T-cell (primary cell): ENCODE results near the gene FATE1. TPM values are rescaled to one million over a fixed set of nuclear protein-coding genes. Genes with fewer than 3 reads are reported as not detected.

Experiments
- ATAC-seq, 4 experiments: fragments of 200-7000 bp in 3 of 4; fragments of 150-1000 bp in 1 of 4; cut with Tn5 transposase; replicated peaks in 1 of 4; 1 replicate in 3 of 4; 2 replicates in 1 of 4; pipeline ENCODE4 v1.10.0; 2021; ENCODE audit warnings: moderate library complexity in 3 of 4, mild to moderate bottlenecking in 2 of 4, moderate number of reproducible peaks in 1 of 4
- CTCF ChIA-PET, 2 donors: fragments of 300-600 bp; sonication (Branson Sonifier 250); formaldehyde crosslinking; loops; one replicate each; lab custom pipeline; 2022; ENCODE audit warnings: antibody characterized with exemption in 2 of 2; lab: Charles Lee
- POLR2A ChIA-PET, 2 donors: fragments of 300-600 bp; sonication (Branson Sonifier 250); formaldehyde crosslinking; loops; one replicate each; lab custom pipeline; 2022; ENCODE audit warnings: antibody characterized with exemption in 2 of 2; lab: Charles Lee
- DNase-seq, 35 experiments: peaks; one replicate each; pipeline versions ENCODE4 v3.0.0 to v3.0.0-alpha.2; 2013 to 2023
- H3K27ac ChIP-seq: one replicate; pipeline ENCODE4 v1.5.1; 2013; ENCODE audit warnings: low read length
- H3K27me3 ChIP-seq, 2 experiments: replicated peaks in 1 of 2; 1 replicate in 1 of 2; 2 replicates in 1 of 2; pipeline versions ENCODE4 v1.6.1 to v1.7.0; 2013; ENCODE audit warnings: low read length in 1 of 2, mixed read lengths in 1 of 2; ENCODE audit not compliant: control insufficient read depth in 2 of 2, insufficient read depth in 2 of 2; ENCODE audit errors: extremely low read depth in 1 of 2
- H3K36me3 ChIP-seq, 2 donors: 1 replicate in 1 of 2; 2 replicates in 1 of 2; pipeline versions ENCODE4 v1.6.1 to v1.7.0; 2013; ENCODE audit warnings: low read length in 1 of 2; ENCODE audit not compliant: control insufficient read depth in 2 of 2, insufficient read depth in 1 of 2; ENCODE audit errors: extremely low read depth in 1 of 2
- H3K4me1 ChIP-seq, 2 experiments: 1 replicate in 1 of 2; 2 replicates in 1 of 2; pipeline versions ENCODE4 v1.6.1 to v1.7.0; 2013; ENCODE audit warnings: low read length in 2 of 2, mixed read lengths in 1 of 2; ENCODE audit not compliant: insufficient read depth in 2 of 2, control insufficient read depth in 1 of 2; ENCODE audit errors: extremely low read depth in 1 of 2
- H3K4me3 ChIP-seq, 2 donors: 1 replicate in 1 of 2; 2 replicates in 1 of 2; pipeline versions ENCODE4 v1.5.1 to v1.7.0; 2013; ENCODE audit warnings: mild to moderate bottlenecking in 2 of 2, low read length in 1 of 2, moderate library complexity in 1 of 2; ENCODE audit not compliant: control insufficient read depth in 1 of 2; ENCODE audit errors: extremely low read depth in 1 of 2
- H3K9me3 ChIP-seq: 2 replicates; pipeline ENCODE4 v1.7.0; 2013
- H3K27ac Mint-ChIP-seq, 2 donors: one replicate each; pipeline ENCODE4 v1.8.0; 2020 to 2021; ENCODE audit warnings: mild to moderate bottlenecking in 2 of 2, mixed read lengths in 2 of 2
- H3K27me3 Mint-ChIP-seq, 2 donors: one replicate each; pipeline ENCODE4 v1.8.0; 2021 to 2022; ENCODE audit warnings: mixed read lengths in 2 of 2
- H3K36me3 Mint-ChIP-seq: one replicate; pipeline ENCODE4 v1.8.0; 2021; ENCODE audit warnings: mixed read lengths
- H3K4me1 Mint-ChIP-seq, 3 donors: one replicate each; pipeline ENCODE4 v1.8.0; 2020 to 2022; ENCODE audit warnings: mixed read lengths in 3 of 3, mild to moderate bottlenecking in 1 of 3
- H3K4me3 Mint-ChIP-seq, 3 donors: one replicate each; pipeline ENCODE4 v1.8.0; 2020 to 2022; ENCODE audit warnings: mild to moderate bottlenecking in 3 of 3, mixed read lengths in 3 of 3, moderate library complexity in 3 of 3
- H3K9me3 Mint-ChIP-seq, 3 donors: one replicate each; pipeline ENCODE4 v1.8.0; 2020 to 2022; ENCODE audit warnings: mixed read lengths in 3 of 3
- WGBS: methylation state at CpG from one replicate; pipeline ENCODE4 v1.1.5; 2013; ENCODE audit warnings: missing lambda C conversion rate; ENCODE audit not compliant: insufficient coverage; 5-methylcytosine and 5-hydroxymethylcytosine counted together
- total RNA-seq, 35 experiments: library from RNA in 6 of 35; stranded (reverse) in 6 of 35; fragments of 120-200 nt in 1 of 35; gene quantifications; one replicate each; pipeline versions ENCODE4 v1.2.1 to v1.2.4 and lab custom pipeline; 2013 to 2026

FATE1 gene
- total RNA-seq, 5 donors from 2014 or later (not counting 1 experiment from before 2014, with no cell fraction given), result not detected

DNA sequence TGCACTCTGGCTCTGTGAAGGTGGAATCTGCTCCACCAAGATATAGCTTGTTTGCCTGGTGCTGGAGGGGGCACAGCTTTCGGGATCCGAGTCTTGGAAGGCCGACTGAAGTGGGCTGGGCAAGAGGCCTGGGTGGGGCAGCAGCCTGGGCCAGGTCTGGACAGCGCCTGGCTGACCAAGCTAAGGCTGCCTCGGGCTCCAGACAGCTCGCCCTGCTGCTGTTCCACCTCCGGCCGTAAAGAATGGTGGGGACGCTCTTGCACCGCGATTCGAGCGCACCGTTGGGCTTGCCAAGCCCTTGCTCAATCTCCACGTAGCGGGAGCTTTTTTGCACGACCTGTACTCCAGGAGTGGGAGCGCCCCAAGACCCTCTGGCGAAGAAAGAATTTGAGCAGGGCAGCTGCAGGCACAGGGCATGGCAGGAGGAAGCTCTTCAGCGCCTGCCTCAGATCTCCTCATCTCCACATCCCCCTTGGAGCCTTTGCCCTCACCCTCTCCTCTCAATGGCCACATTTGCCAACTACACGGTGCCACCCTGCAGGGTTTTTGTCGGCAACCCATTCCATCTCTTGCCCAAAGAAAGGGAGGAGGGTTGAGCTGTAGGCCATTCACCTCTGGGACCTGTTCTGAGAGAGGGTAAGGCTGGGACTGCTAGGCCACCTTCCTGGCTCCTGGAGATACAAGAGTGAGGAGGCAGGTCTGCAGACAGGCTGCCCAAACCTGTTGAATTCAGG lies 37.6 kb downstream of the FATE1 start:
- Histone ChIP-seq H3K4me1 (no peaks in the 10 kb centered on the region), H3K27ac (no peak overlapping the region), H3K4me3 (no peak overlapping the region), H3K27me3 (peaks cover 0 to 12% of the 10 kb centered on the region in 2 experiments), H3K9me3 (no peaks in the 10 kb centered on the region), H3K36me3 (no peaks in the 10 kb centered on the region)
- Mint-ChIP-seq H3K27ac (no peak overlapping the region), H3K9me3 (no peaks in the 10 kb centered on the region), H3K4me1 (no peaks in the 10 kb centered on the region), H3K4me3 (no peak overlapping the region), H3K27me3 (peaks cover 10 to 47% of the 10 kb centered on the region in 2 donors), H3K36me3 (no peaks in the 10 kb centered on the region)
- ATAC-seq, result no peak
- WGBS, result no CpG with 5 or more reads among the region's 22 CpGs
- POLR2A ChIA-PET, result no interaction called here
- no peak for DNase-seq
- CTCF ChIA-PET, result interaction anchor here in 1 of 2 donors (0.9 kb wide), 1 partner anchor 16 kb away, joined by 10 read pairs; no protein-coding TSS in a partner anchor

- H3K27me3 Mint-ChIP-seq, result peaks cover 10 to 42% of the 10 kb centered on the region in 2 donors
- H3K4me1 ChIP-seq, result no peaks in the 10 kb centered on the region
- H3K4me1 Mint-ChIP-seq, result no peaks in the 10 kb centered on the region
- peaks cover 0 to 12% of the 10 kb centered on the region in 2 experiments for H3K27me3 ChIP-seq
- no peak for DNase-seq
- no peak overlapping the region for H3K27ac ChIP-seq
- ATAC-seq, result no peak
- H3K36me3 Mint-ChIP-seq, result no peaks in the 10 kb centered on the region
- CTCF ChIA-PET, result no interaction called here
- no peak overlapping the region for H3K27ac Mint-ChIP-seq
- H3K4me3 ChIP-seq, result no peak overlapping the region
- H3K36me3 ChIP-seq, result no peaks in the 10 kb centered on the region
- no peak overlapping the region for H3K4me3 Mint-ChIP-seq
- POLR2A ChIA-PET, result no interaction called here
- no peaks in the 10 kb centered on the region for H3K9me3 ChIP-seq
- 85% methylated on average over 2 of the region's 6 CpGs for WGBS
- no peaks in the 10 kb centered on the region for H3K9me3 Mint-ChIP-seq
Observed at GRCh38 chrX:151754047-151754429, 38.2 kb downstream of the FATE1 start.

DNA sequence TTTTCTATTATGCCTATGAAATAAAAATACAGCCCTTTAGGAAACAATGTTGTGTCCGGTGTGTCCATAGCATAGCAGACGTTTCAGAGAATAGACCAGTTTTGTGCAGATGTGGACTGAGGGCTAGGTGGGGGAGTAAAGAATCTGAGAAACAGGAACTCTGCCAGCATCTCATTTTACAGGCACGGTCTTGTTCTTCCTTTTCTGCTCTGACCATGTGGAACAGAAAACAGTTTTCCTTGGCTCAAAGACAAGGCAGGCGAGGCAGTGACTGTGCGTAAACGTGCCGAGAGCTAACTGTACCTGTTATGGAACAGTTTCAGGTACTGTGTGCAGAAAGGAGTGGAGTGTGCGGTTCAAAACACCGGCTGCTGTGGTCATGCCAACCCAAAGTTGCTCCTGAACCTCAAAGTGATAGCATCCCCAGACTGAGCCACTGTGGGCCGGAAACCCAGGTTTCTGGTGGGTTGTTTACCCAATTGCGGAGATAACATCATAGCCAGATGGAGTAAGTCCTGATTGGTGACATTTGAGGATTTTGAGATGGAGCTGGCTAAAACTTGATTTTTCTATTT lies 38.9 kb downstream of the FATE1 start:
- ChIA-PET POLR2A (no interaction called here), CTCF (no interaction called here)

DNA sequence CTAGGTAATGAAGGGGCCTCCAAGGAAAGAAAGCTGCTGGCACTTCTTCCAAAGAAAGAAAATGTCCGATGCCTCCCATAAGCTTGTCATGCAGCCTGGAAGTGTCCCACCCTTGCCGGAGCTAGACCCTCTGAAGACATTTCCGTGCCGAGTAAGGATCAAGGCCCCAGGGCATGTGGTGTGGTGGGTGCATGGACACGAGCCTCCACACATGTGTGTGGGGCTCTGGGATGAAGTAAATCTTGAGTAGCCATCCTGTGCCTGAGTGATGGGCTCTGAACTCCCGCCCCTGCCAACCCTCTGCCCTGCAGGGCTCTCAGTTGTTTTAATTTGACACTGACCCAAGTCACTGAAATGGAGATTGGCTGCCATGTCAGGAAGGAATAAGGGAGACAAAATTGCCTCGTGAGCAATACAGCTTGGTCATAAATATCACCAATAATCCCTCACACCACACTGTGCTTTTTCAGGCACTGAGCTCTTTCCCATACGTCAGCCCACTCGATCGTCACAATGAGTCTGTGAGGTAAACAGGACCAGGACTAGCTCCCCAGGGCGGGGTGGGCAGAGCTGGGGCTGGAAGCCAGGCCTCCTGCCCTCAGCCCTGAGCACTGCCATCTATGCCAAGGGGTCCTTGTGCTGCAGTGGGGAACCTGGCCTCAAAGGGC lies 43.3 kb downstream of the FATE1 start:
- no peak overlapping the region for H3K4me3 ChIP-seq
- Mint-ChIP-seq H3K27ac (no peak overlapping the region), H3K36me3 (no peaks in the 10 kb centered on the region), H3K27me3 (peaks cover 0 to 22% of the 10 kb centered on the region in 2 donors), H3K4me3 (no peak overlapping the region), H3K9me3 (no peaks in the 10 kb centered on the region), H3K4me1 (no peaks in the 10 kb centered on the region)
- CTCF ChIA-PET, result interaction anchor here in 1 of 2 donors (0.6 kb wide), 1 partner anchor 1117 kb away, joined by 3 read pairs; no protein-coding TSS in a partner anchor
- H3K9me3 ChIP-seq, result no peaks in the 10 kb centered on the region
- 83% methylated on average over 2 of the region's 11 CpGs for WGBS
- H3K36me3 ChIP-seq, result no peaks in the 10 kb centered on the region
- peaks cover 0 to 3% of the 10 kb centered on the region in 2 experiments for H3K27me3 ChIP-seq
- ATAC-seq (no peak), DNase-seq (no peak)
- no peaks in the 10 kb centered on the region for H3K4me1 ChIP-seq
- POLR2A ChIA-PET, result no interaction called here
- H3K27ac ChIP-seq, result no peak overlapping the region

More for the DNA sequence above, 38.9 kb downstream of the FATE1 start:
- WGBS, result 65% methylated on average over 7 of the region's 11 CpGs
- Histone ChIP-seq H3K27me3 (peaks cover 0 to 12% of the 10 kb centered on the region in 2 experiments), H3K36me3 (no peaks in the 10 kb centered on the region), H3K4me1 (no peaks in the 10 kb centered on the region), H3K27ac (no peak overlapping the region), H3K9me3 (no peaks in the 10 kb centered on the region), H3K4me3 (no peak overlapping the region)
- no peak for ATAC-seq
- no peaks in the 10 kb centered on the region for H3K36me3 Mint-ChIP-seq
- no peak for DNase-seq
- H3K27ac Mint-ChIP-seq, result no peak overlapping the region
- H3K4me1 Mint-ChIP-seq, result no peaks in the 10 kb centered on the region
- peaks cover 10 to 39% of the 10 kb centered on the region in 2 donors for H3K27me3 Mint-ChIP-seq
- H3K4me3 Mint-ChIP-seq, result no peak overlapping the region
- H3K9me3 Mint-ChIP-seq, result no peaks in the 10 kb centered on the region

DNA sequence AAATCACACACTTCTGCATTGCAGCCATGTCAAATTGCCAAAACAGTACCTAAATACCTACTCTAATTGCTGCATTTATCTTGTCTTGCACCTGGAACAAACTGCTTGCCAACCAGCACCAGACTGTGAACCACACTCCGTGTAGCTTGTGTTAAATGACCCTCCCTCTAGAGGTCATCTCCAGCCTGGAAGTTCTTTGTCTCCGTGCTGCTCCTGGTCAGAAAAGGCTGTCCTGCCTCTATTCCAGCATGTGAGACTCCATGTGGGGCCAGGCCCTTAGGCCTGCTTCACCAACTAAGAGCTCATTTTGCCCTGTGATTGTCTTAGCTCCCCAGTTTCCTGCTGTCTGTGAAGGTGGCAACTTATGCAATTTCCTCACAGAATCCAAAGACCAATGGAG lies 47.0 kb downstream of the FATE1 start:
- CTCF ChIA-PET, result no interaction called here
- no peaks in the 10 kb centered on the region for H3K36me3 Mint-ChIP-seq
- H3K27ac Mint-ChIP-seq, result no peak overlapping the region
- peaks cover 0 to 34% of the 10 kb centered on the region in 2 donors for H3K27me3 Mint-ChIP-seq
- no peaks in the 10 kb centered on the region for H3K9me3 Mint-ChIP-seq
- Histone ChIP-seq H3K9me3 (no peaks in the 10 kb centered on the region), H3K27ac (no peak overlapping the region), H3K36me3 (no peaks in the 10 kb centered on the region), H3K4me3 (no peak overlapping the region), H3K4me1 (no peaks in the 10 kb centered on the region), H3K27me3 (no peaks in the 10 kb centered on the region)
- no peak for ATAC-seq
- POLR2A ChIA-PET, result interaction anchor here in 1 of 2 donors (0.6 kb wide), 1 partner anchor 14 kb away, joined by 7 read pairs; no protein-coding TSS in a partner anchor
- no peaks in the 10 kb centered on the region for H3K4me1 Mint-ChIP-seq
- 50% methylated on average over 1 of the region's 2 CpGs for WGBS
- no peak overlapping the region for H3K4me3 Mint-ChIP-seq
- DNase-seq, result no peak

GRCh38 chrX:151763711-151764110 lies 47.9 kb downstream of the FATE1 start:
- CTCF ChIA-PET, result no interaction called here
- H3K4me1 ChIP-seq, result no peaks in the 10 kb centered on the region
- Mint-ChIP-seq H3K27ac (no peak overlapping the region), H3K4me1 (no peaks in the 10 kb centered on the region), H3K4me3 (no peak overlapping the region), H3K27me3 (peaks cover 0 to 32% of the 10 kb centered on the region in 2 donors), H3K9me3 (no peaks in the 10 kb centered on the region), H3K36me3 (no peaks in the 10 kb centered on the region)
- DNase-seq, result no peak
- no peak for ATAC-seq
- no CpG with 5 or more reads among the region's 8 CpGs for WGBS
- no peaks in the 10 kb centered on the region for H3K36me3 ChIP-seq
- no peak overlapping the region for H3K27ac ChIP-seq
- H3K4me3 ChIP-seq, result no peak overlapping the region
- POLR2A ChIA-PET, result no interaction called here
- no peaks in the 10 kb centered on the region for H3K9me3 ChIP-seq
- H3K27me3 ChIP-seq, result no peaks in the 10 kb centered on the region
